ENCODE data around the gene GLI3.

DNA sequence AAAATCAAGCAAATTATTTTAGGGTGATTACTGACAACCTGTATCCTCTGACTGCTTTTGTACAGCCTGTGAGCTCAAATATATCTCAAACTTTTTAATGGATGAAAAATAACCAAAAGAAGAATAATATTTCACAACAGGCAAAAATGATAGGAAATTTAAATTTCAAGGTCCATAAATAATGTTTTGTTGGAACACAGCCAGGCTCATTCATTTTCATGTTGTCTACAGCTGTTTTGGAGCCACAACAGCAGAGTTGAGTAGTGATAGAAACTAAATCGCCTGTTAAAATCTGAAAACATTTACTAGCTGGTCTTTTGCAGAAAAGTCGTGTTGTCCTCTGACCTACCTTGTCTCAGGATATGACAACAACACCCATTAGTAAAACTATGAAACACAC is 75.9 kb downstream of the GLI3 start:
- TF ChIP-seq, protein P1, sequence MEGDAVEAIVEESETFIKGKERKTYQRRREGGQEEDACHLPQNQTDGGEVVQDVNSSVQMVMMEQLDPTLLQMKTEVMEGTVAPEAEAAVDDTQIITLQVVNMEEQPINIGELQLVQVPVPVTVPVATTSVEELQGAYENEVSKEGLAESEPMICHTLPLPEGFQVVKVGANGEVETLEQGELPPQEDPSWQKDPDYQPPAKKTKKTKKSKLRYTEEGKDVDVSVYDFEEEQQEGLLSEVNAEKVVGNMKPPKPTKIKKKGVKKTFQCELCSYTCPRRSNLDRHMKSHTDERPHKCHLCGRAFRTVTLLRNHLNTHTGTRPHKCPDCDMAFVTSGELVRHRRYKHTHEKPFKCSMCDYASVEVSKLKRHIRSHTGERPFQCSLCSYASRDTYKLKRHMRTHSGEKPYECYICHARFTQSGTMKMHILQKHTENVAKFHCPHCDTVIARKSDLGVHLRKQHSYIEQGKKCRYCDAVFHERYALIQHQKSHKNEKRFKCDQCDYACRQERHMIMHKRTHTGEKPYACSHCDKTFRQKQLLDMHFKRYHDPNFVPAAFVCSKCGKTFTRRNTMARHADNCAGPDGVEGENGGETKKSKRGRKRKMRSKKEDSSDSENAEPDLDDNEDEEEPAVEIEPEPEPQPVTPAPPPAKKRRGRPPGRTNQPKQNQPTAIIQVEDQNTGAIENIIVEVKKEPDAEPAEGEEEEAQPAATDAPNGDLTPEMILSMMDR (conservative IDR thresholded peaks at IDR 0.05; ENCODE audit: low read length), result no peak
- no peak for TF ChIP-seq EZH2phosphoT487 (IDR thresholded peaks at IDR 0.05; ENCODE audit: borderline replicate concordance)

All from Loucy (cell line).